H1 (cell line): ENCODE measurements around the gene KLF18. TPM values are rescaled to one million over a fixed set of nuclear protein-coding genes. Genes with fewer than 3 reads are reported as not detected.

Experiments used
- CTCF ChIA-PET: fragments of 300-600 bp; sonication (Branson Sonifier 250); formaldehyde crosslinking; loops from one replicate; lab custom pipeline; 2021; ENCODE audit not compliant: partially characterized antibody; lab: Charles Lee
- POLR2A ChIA-PET: fragments of 300-600 bp; sonication (Branson Sonifier 250); formaldehyde crosslinking; loops from one replicate; lab custom pipeline; 2021; ENCODE audit warnings: inconsistent platforms; ENCODE audit not compliant: partially characterized antibody; lab: Charles Lee
- DNase-seq, 2 experiments: peaks; one replicate each; pipeline versions ENCODE4 v3.0.0 to v3.0.0-alpha.2; 2010 to 2022; ENCODE audit warnings: low spot score in 2 of 2, low read depth in 1 of 2, mixed read lengths in 1 of 2
- FAIRE-seq: peaks from 2 replicates; lab custom pipeline; 2011; peaks lifted over from hg19 to GRCh38; lab: Jason Lieb, UNC
- H2AFZ ChIP-seq: 2 replicates; pipeline ENCODE4 v1.8.1; 2012; ENCODE audit warnings: low read length, inconsistent platforms
- H2AK5ac ChIP-seq: 2 replicates; pipeline ENCODE4 v1.6.1; 2013; ENCODE audit warnings: low read depth, low read length
- H2BK120ac ChIP-seq: replicated peaks from 2 replicates; pipeline ENCODE3; 2013; ENCODE audit warnings: low read depth, low read length, inconsistent platforms
- H2BK12ac ChIP-seq: 2 replicates; pipeline ENCODE4 v1.6.1; 2013; ENCODE audit warnings: low read depth, low read length
- H2BK15ac ChIP-seq: 2 replicates; pipeline ENCODE4 v1.6.1; 2013; ENCODE audit warnings: low read length
- H2BK20ac ChIP-seq: 2 replicates; pipeline ENCODE4 v1.6.1; 2013; ENCODE audit warnings: low read length
- H2BK5ac ChIP-seq: 2 replicates; pipeline ENCODE4 v1.6.1; 2013; ENCODE audit warnings: low read depth, low read length
- H3K14ac ChIP-seq: 2 replicates; pipeline ENCODE4 v1.6.1; 2013; ENCODE audit warnings: inconsistent platforms; ENCODE audit not compliant: insufficient read length
- H3K18ac ChIP-seq: 2 replicates; pipeline ENCODE4 v1.6.1; 2013; ENCODE audit warnings: low read length; ENCODE audit errors: extremely low read depth
- H3K23ac ChIP-seq: 2 replicates; pipeline ENCODE4 v1.6.1; 2013; ENCODE audit warnings: inconsistent platforms; ENCODE audit not compliant: insufficient read length
- H3K23me2 ChIP-seq: 2 replicates; pipeline ENCODE4 v1.6.1; 2013; ENCODE audit warnings: low read depth, low read length
- H3K27ac ChIP-seq: 2 replicates; pipeline ENCODE4 v1.6.1; 2011; ENCODE audit warnings: low read depth, low read length, inconsistent platforms
- H3K27me3 ChIP-seq, 4 experiments: replicated peaks in 1 of 4; 1 replicate in 1 of 4; 2 replicates in 3 of 4; pipeline versions ENCODE4 v1.6.1 to v1.8.1; 2011 to 2013; ENCODE audit warnings: low read length in 3 of 4, mild to moderate bottlenecking in 3 of 4, inconsistent platforms in 2 of 4, mixed read lengths in 2 of 4, moderate library complexity in 1 of 4; ENCODE audit not compliant: control insufficient read depth in 3 of 4, insufficient read depth in 3 of 4; ENCODE audit errors: extremely low read depth in 1 of 4
- H3K36me3 ChIP-seq, 4 experiments: 2 replicates each; pipeline versions ENCODE4 v1.6.1 to v1.8.1; 2011 to 2013; ENCODE audit warnings: mild to moderate bottlenecking in 4 of 4, low read length in 3 of 4, moderate library complexity in 2 of 4, control low read depth in 1 of 4, inconsistent platforms in 1 of 4; ENCODE audit not compliant: insufficient read depth in 4 of 4, control insufficient read depth in 2 of 4
- H3K4ac ChIP-seq: replicated peaks from 2 replicates; pipeline ENCODE3; 2013; ENCODE audit warnings: low read length, low read depth, mixed read lengths, inconsistent platforms; ENCODE audit not compliant: insufficient read length
- H3K4me1 ChIP-seq, 4 experiments: replicated peaks in 1 of 4; 1 replicate in 1 of 4; 2 replicates in 3 of 4; pipeline versions ENCODE4 v1.6.1 to v1.8.1; 2011 to 2013; ENCODE audit warnings: low read length in 3 of 4, inconsistent platforms in 2 of 4, mixed read lengths in 1 of 4; ENCODE audit not compliant: insufficient read depth in 4 of 4, control insufficient read depth in 3 of 4
- H3K4me2 ChIP-seq, 2 experiments: 2 replicates each; pipeline versions ENCODE4 v1.6.1 to v1.8.1; 2011 to 2013; ENCODE audit warnings: low read depth in 2 of 2, low read length in 2 of 2, control low read depth in 1 of 2, inconsistent platforms in 1 of 2, mild to moderate bottlenecking in 1 of 2; ENCODE audit not compliant: insufficient read depth in 1 of 2
- H3K4me3 ChIP-seq, 4 experiments: fragments of 200-600, 300-600 bp in 1 of 4; sonication (generic), shearing (Covaris generic), sonication (Bioruptor Twin) in 1 of 4; 2 replicates each; pipeline versions ENCODE4 v1.5.1 to v1.8.1; 2011 to 2016; ENCODE audit warnings: low read length in 4 of 4, low read depth in 3 of 4, control low read depth in 2 of 4, inconsistent platforms in 2 of 4, mild to moderate bottlenecking in 2 of 4, mixed read lengths in 1 of 4, moderate library complexity in 1 of 4; ENCODE audit not compliant: insufficient read depth in 2 of 4; ENCODE audit errors: extremely low read depth in 1 of 4
- H3K56ac ChIP-seq: replicated peaks from 2 replicates; pipeline ENCODE3; 2013; ENCODE audit warnings: low read depth, mild to moderate bottlenecking, mixed read lengths, low read length, inconsistent platforms; ENCODE audit not compliant: insufficient read length
- H3K79me1 ChIP-seq: 2 replicates; pipeline ENCODE4 v1.6.1; 2013; ENCODE audit warnings: low read depth, low read length, control low read depth
- H3K79me2 ChIP-seq, 2 experiments: 2 replicates each; pipeline versions ENCODE4 v1.6.1 to v1.8.1; 2012 to 2013; ENCODE audit warnings: low read length in 2 of 2, mild to moderate bottlenecking in 2 of 2, inconsistent platforms in 1 of 2; ENCODE audit not compliant: insufficient read depth in 2 of 2, control insufficient read depth in 1 of 2
- H3K9ac ChIP-seq, 4 experiments: replicated peaks in 1 of 4; 1 replicate in 1 of 4; 2 replicates in 3 of 4; pipeline versions ENCODE4 v1.6.1 to v1.8.1; 2011 to 2013; ENCODE audit warnings: low read depth in 3 of 4, low read length in 3 of 4, control low read depth in 2 of 4, mild to moderate bottlenecking in 2 of 4, moderate library complexity in 2 of 4, inconsistent platforms in 1 of 4; ENCODE audit errors: extremely low read depth in 1 of 4
- H3K9me3 ChIP-seq, 2 experiments: 2 replicates each; pipeline versions ENCODE4 v1.6.1 to v1.8.1; 2012 to 2013; ENCODE audit warnings: mild to moderate bottlenecking in 2 of 2, moderate library complexity in 2 of 2, control low read depth in 1 of 2, inconsistent platforms in 1 of 2, low read depth in 1 of 2, low read length in 1 of 2, mixed read lengths in 1 of 2; ENCODE audit not compliant: insufficient read depth in 2 of 2
- H4K20me1 ChIP-seq, 2 experiments: replicated peaks in 1 of 2; 2 replicates each; pipeline versions ENCODE3 to v1.8.1; 2011 to 2013; ENCODE audit warnings: inconsistent platforms in 2 of 2, low read length in 2 of 2, mild to moderate bottlenecking in 1 of 2; ENCODE audit not compliant: insufficient read depth in 2 of 2, control insufficient read depth in 1 of 2
- H4K5ac ChIP-seq: 2 replicates; pipeline ENCODE4 v1.6.1; 2013; ENCODE audit warnings: low read length, low read depth, mixed read lengths, inconsistent platforms; ENCODE audit not compliant: insufficient read length
- H4K8ac ChIP-seq: 2 replicates; pipeline ENCODE4 v1.8.0; 2013; ENCODE audit warnings: mild to moderate bottlenecking, moderate library complexity, low read length, inconsistent platforms; ENCODE audit not compliant: insufficient read depth; ENCODE audit errors: extremely low read depth
- H4K91ac ChIP-seq: replicated peaks from 2 replicates; pipeline ENCODE3; 2013; ENCODE audit warnings: low read length, mixed read lengths, inconsistent platforms; ENCODE audit not compliant: insufficient read length
- CEBPB ChIP-seq: IDR thresholded peaks from 2 replicates; pipeline ENCODE4 v1.6.1; 2012; ENCODE audit warnings: low read depth, low read length
- RXRA ChIP-seq: IDR thresholded peaks from 2 replicates; pipeline ENCODE4 v1.6.1; 2011; ENCODE audit warnings: low read depth, mild to moderate bottlenecking, low read length, moderate library complexity; ENCODE audit not compliant: insufficient read depth
- WGBS, 2 experiments: shearing (Covaris generic) in 1 of 2; methylation state at CpG; one replicate each; pipeline versions ENCODE4 v1.1.6 to v1.1.7; 2013 to 2015; ENCODE audit warnings: low lambda C conversion rate in 2 of 2, mixed read lengths in 2 of 2, inconsistent platforms in 1 of 2, low coverage in 1 of 2, missing lambda C conversion rate in 1 of 2; ENCODE audit not compliant: insufficient replicate concordance in 2 of 2, insufficient coverage in 1 of 2, insufficient read length in 1 of 2; ENCODE audit errors: extremely low coverage in 1 of 2, missing lambda C conversion rate in 1 of 2; 5-methylcytosine and 5-hydroxymethylcytosine counted together
- polyA plus RNA-seq, 7 experiments: library from polyadenylated mRNA; depleted of rRNA in 3 of 7; stranded (reverse) in 5 of 7; unstranded in 2 of 7; fragments of >200 nt in 5 of 7; fragments of 200-250 nt in 2 of 7; gene quantifications; 1 replicate in 5 of 7; 2 replicates in 1 of 7; 4 replicates in 1 of 7; pipeline versions ENCODE4 v1.2.1 to v1.2.3, GENCODE V29; 2011 to 2013; ENCODE audit warnings: missing spikeins in 2 of 7, mixed read lengths in 2 of 7
- total RNA-seq: library from RNA; stranded (reverse); fragmentation: NEBNext Ultra II Directional; extraction: Animal tissue kit (Norgen Biotek cat#: 25700); gene quantifications from 2 replicates; pipeline ENCODE4 v1.2.1, GENCODE V29; 2021

KLF18 gene
- total and polyA plus RNA-seq, 2 of the 8 experiments (the other 6 are each of a cell fraction or from before 2014, with no cell fraction given) = 0.09 to 0.15 TPM

DNA sequence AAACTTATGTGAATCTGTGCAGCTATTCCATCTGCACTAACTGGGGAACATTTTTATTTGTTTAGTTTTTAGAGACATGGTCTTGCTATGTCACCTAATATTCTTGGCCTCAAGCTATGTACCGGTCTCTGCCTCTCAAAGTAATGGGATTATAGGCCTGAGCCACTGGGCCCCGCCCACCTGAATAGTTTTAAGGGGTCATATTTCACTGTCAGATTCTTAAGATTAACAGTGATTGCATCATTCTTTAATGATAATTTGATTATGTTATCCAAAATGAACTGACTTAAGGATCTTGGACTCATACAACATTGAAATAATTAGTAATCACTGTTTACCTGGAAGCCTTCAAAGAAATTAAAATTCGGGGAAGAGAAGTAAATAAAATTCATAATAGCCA, 12.6 kb upstream of the KLF18 start:
- Histone ChIP-seq H4K5ac (no peak overlapping the region), H3K9me3 (no peaks in the 10 kb centered on the region), H3K79me1 (no peaks in the 10 kb centered on the region), H2AFZ (no peak overlapping the region), H3K4me1 (peaks cover 0 to 9% (median 0%) of the 10 kb centered on the region in 4 experiments; a peak in 1 of 7 replicates), H4K8ac (no peak overlapping the region), H3K9ac (no peak overlapping the region), H3K36me3 (no peaks in the 10 kb centered on the region), H2BK5ac (no peak overlapping the region), H3K56ac (no peak overlapping the region), H3K4ac (no peak overlapping the region), H3K14ac (no peak overlapping the region), H3K27ac (no peak overlapping the region), H4K91ac (no peak overlapping the region), H2AK5ac (no peak overlapping the region), H4K20me1 (no peaks in the 10 kb centered on the region), H2BK120ac (no peak overlapping the region), H2BK12ac (no peak overlapping the region), H3K79me2 (no peaks in the 10 kb centered on the region), H3K4me3 (no peak overlapping the region), H3K18ac (no peak overlapping the region), H3K27me3 (no peaks in the 10 kb centered on the region), H3K23me2 (no peaks in the 10 kb centered on the region), H2BK20ac (no peak overlapping the region), H3K4me2 (no peak overlapping the region), H3K23ac (no peak overlapping the region), H2BK15ac (no peak overlapping the region)
- peak in 1 of 2 experiments; percentile 23 for DNase-seq
- 79% methylated on average over 3 of the region's 3 CpGs; no CpG with 5 or more reads in 1 of the 2 experiments for WGBS, 2 experiments
- FAIRE-seq = peak; percentile 68
- CTCF ChIA-PET = interaction anchor here (0.9 to 1.2 kb wide), 2 partner anchors 14 to 106 kb away, joined by 3 read pairs; no protein-coding TSS in a partner anchor
- peak; percentile 73 for TF ChIP-seq CEBPB
- TF ChIP-seq RXRA = no peak
- POLR2A ChIA-PET = no interaction called here
